Epithelial cell of prostate (primary cell): ENCODE measurements around the gene BTBD9.
"Not testable (repeated sequence)": the region's sequence is repeated elsewhere in the genome, so short reads cannot be mapped to it uniquely, and the experiment has no call there.

Experiments
- DNase-seq: peaks from one replicate; pipeline ENCODE4 v3.0.0-alpha.2; 2011; ENCODE audit warnings: low read depth, low spot score
- H3K27ac ChIP-seq: fragments of 450-650 bp; 2 replicates; pipeline ENCODE4 v1.5.1; 2017; ENCODE audit warnings: mild to moderate bottlenecking

BTBD9 gene

GRCh38 chr6:38445336-38445735 is 194.4 kb downstream of the BTBD9 start:
- DNase-seq = no peak
- H3K27ac ChIP-seq = no peak overlapping the region

- no peak overlapping the region for H3K27ac ChIP-seq
- DNase-seq = no peak
Measured at GRCh38 chr6:38443352-38444144, 196.2 kb downstream of the BTBD9 start.

GRCh38 chr6:38438097-38438496 is 201.6 kb downstream of the BTBD9 start:
- no peak for DNase-seq
- no peak overlapping the region for H3K27ac ChIP-seq

GRCh38 chr6:38436726-38437465 is 202.8 kb downstream of the BTBD9 start:
- no peak overlapping the region for H3K27ac ChIP-seq
- DNase-seq = peak; percentile 44

GRCh38 chr6:38435330-38435729 is 204.4 kb downstream of the BTBD9 start:
- no peak overlapping the region for H3K27ac ChIP-seq
- DNase-seq = no peak

GRCh38 chr6:38434051-38434450 is 205.7 kb downstream of the BTBD9 start:
- DNase-seq = no peak

GRCh38 chr6:38432479-38432878 is 207.2 kb downstream of the BTBD9 start:
- DNase-seq = peak; percentile 8
- peak overlapping the region; percentile 28 for H3K27ac ChIP-seq

More at GRCh38 chr6:38434051-38434450, 205.7 kb downstream of the BTBD9 start:
- no peak overlapping the region for H3K27ac ChIP-seq

- DNase-seq = no peak
- H3K27ac ChIP-seq = no peak overlapping the region
Measured at GRCh38 chr6:38432079-38432478, 207.7 kb downstream of the BTBD9 start.

GRCh38 chr6:38429546-38429945 is 210.2 kb downstream of the BTBD9 start:
- H3K27ac ChIP-seq = no peak overlapping the region

GRCh38 chr6:38427492-38428210 is 212.1 kb downstream of the BTBD9 start:
- DNase-seq = no peak
- H3K27ac ChIP-seq = no peak overlapping the region

More at GRCh38 chr6:38429546-38429945, 210.2 kb downstream of the BTBD9 start:
- no peak for DNase-seq

- not testable (repeated sequence) for DNase-seq, H3K27ac ChIP-seq
Measured at GRCh38 chr6:38425788-38426488, 213.8 kb downstream of the BTBD9 start.

- no peak overlapping the region for H3K27ac ChIP-seq
- no peak for DNase-seq
Measured at GRCh38 chr6:38423746-38424145, 216.0 kb downstream of the BTBD9 start.

GRCh38 chr6:38420207-38420606 is 219.5 kb downstream of the BTBD9 start:
- DNase-seq = no peak
- no peak overlapping the region for H3K27ac ChIP-seq

- no peak overlapping the region for H3K27ac ChIP-seq
- DNase-seq = no peak
Measured at GRCh38 chr6:38417521-38417920, 222.2 kb downstream of the BTBD9 start.

- H3K27ac ChIP-seq = no peak overlapping the region
- DNase-seq = no peak
Measured at GRCh38 chr6:38415231-38416005, 224.3 kb downstream of the BTBD9 start.

- no peak for DNase-seq
- no peak overlapping the region for H3K27ac ChIP-seq
Measured at GRCh38 chr6:38413102-38413800, 226.5 kb downstream of the BTBD9 start.

GRCh38 chr6:38407192-38407591 is 232.5 kb downstream of the BTBD9 start:
- no peak for DNase-seq
- H3K27ac ChIP-seq = no peak overlapping the region

GRCh38 chr6:38406096-38406495 is 233.6 kb downstream of the BTBD9 start:
- DNase-seq = no peak
- H3K27ac ChIP-seq = peak overlapping the region; percentile 81
